ENCODE measurements around the gene PATJ.

GRCh38 chr1:61967750-61968149 is 225.5 kb downstream of the PATJ start:
- TF ChIP-seq POLR2AphosphoS5 (IDR thresholded peaks at IDR 0.05; ENCODE audit: low read depth, low read length) (no peak), REST (IDR thresholded peaks at IDR 0.05; ENCODE audit: insufficient read depth in 1 of 2, low read depth in 2 of 2, low read length in 2 of 2) (no peak), SIN3A (IDR thresholded peaks at IDR 0.05; ENCODE audit: borderline replicate concordance, insufficient read depth, low read length) (no peak)
